Nephron progenitor cell (in vitro differentiated cells): ENCODE data around the gene COL26A1.
"Not testable (repeated sequence)": the region's sequence is repeated elsewhere in the genome, so short reads cannot be mapped to it uniquely, and the experiment has no call there.

Source experiments
- DNase-seq: peaks from one replicate; pipeline ENCODE4 v3.0.0; 2021
- H3K27ac Mint-ChIP-seq: 2 replicates; pipeline ENCODE4 v1.8.0; 2021; ENCODE audit warnings: mild to moderate bottlenecking, moderate library complexity, mixed read lengths
- H3K27me3 Mint-ChIP-seq: 2 replicates; pipeline ENCODE4 v1.8.0; 2021; ENCODE audit warnings: mild to moderate bottlenecking, low read depth, mixed read lengths; ENCODE audit not compliant: poor library complexity
- H3K36me3 Mint-ChIP-seq: 2 replicates; pipeline ENCODE4 v1.8.0; 2021; ENCODE audit warnings: low read depth, mixed read lengths
- H3K4me1 Mint-ChIP-seq: 2 replicates; pipeline ENCODE4 v1.8.0; 2021; ENCODE audit warnings: mixed read lengths
- H3K4me3 Mint-ChIP-seq: 2 replicates; pipeline ENCODE4 v1.8.0; 2021; ENCODE audit warnings: mild to moderate bottlenecking, moderate library complexity, mixed read lengths
- H3K9me3 Mint-ChIP-seq: 2 replicates; pipeline ENCODE4 v1.8.0; 2021; ENCODE audit warnings: mild to moderate bottlenecking, moderate library complexity, mixed read lengths
- TF ChIP-seq, protein P1 (sequence below): fragments of 200-600 bp; sonication (generic); IDR thresholded peaks from 2 replicates; pipeline ENCODE4 v1.5.0; 2021; ENCODE audit warnings: antibody characterized with exemption

The COL26A1 gene

DNA sequence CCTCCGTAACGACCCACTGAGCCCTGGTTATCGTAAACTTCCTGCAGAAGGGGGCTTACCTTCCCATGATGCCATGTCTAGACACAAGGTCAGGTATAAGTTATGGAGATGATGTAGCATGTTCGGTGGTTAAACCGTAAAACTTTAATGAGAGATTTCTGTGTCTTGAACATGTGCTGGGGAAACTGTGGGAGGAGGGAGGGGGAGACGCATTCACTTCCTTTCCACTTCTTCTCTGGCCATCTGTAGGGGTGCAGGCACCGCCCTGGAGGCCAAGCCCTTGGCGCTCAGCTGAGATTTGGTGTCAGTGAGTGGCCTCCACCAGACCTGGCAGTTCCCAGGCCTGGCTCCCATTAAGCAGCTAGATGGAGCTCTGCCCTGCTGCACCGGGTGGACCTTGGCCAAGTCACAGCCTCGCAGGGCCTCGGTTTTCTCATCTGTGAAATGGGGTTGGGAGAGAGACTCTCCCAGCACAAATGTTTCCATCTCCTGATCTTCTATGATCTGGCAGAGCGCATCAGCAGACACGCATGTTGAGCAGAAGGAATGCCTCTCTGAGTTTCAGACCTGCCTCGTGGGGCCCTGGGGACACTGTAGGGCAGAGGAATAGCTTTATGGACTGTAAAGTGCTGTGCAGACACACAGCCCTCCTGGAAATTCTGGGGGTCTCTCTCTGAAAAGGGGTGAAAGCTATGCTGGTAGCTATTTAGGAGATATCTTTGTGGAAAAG is 106.0 kb downstream of the COL26A1 start:
- DNase-seq = no peak
- peaks cover 56% of the 10 kb centered on the region for H3K4me1 Mint-ChIP-seq
- TF ChIP-seq, protein P1, sequence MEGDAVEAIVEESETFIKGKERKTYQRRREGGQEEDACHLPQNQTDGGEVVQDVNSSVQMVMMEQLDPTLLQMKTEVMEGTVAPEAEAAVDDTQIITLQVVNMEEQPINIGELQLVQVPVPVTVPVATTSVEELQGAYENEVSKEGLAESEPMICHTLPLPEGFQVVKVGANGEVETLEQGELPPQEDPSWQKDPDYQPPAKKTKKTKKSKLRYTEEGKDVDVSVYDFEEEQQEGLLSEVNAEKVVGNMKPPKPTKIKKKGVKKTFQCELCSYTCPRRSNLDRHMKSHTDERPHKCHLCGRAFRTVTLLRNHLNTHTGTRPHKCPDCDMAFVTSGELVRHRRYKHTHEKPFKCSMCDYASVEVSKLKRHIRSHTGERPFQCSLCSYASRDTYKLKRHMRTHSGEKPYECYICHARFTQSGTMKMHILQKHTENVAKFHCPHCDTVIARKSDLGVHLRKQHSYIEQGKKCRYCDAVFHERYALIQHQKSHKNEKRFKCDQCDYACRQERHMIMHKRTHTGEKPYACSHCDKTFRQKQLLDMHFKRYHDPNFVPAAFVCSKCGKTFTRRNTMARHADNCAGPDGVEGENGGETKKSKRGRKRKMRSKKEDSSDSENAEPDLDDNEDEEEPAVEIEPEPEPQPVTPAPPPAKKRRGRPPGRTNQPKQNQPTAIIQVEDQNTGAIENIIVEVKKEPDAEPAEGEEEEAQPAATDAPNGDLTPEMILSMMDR = no peak
- H3K27ac Mint-ChIP-seq = peak overlapping the region; percentile 66
- H3K4me3 Mint-ChIP-seq = no peak overlapping the region
- peaks cover 12% of the 10 kb centered on the region for H3K27me3 Mint-ChIP-seq
- H3K36me3 Mint-ChIP-seq = peaks cover 53% of the 10 kb centered on the region
- no peaks in the 10 kb centered on the region for H3K9me3 Mint-ChIP-seq

DNA sequence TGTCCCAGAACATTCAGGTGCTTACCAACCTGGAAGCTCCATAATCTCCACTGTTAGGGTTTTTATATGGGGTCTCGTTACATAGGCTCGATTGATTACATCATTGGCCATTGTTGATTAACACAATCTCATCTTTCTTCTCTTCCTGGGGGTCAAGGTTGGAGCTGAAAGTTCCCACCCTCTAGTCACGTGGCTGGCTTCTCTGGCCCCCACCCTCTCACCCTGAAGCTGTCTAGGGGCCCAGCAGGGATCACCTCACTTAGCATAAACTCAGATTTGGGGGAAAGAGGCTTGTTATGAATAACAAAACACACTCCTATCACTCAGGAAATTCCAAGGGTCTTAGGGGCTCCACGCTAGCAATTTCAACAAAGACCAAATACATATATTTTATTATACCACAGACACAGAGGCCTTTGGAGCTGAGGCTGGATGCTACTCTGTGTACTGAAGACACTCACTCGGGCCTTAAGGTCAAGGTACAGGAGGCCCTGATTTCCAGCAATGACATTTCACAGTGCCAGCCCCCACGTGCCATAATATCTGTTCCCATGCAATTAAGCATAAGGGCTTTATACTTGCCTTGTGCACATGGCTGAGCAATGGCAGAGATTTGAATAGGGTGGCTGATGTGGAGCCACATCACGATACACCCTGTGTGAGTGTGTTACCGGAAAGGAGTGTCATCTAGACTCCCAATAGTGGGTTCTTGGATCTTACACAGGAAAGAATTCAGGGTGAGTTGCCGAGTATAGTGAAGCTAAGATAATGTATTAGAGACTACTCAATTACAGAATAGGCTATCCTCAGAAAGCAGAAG is 108.2 kb downstream of the COL26A1 start:
- TF ChIP-seq, protein P1 = no peak
- Mint-ChIP-seq H3K4me3 (no peak overlapping the region), H3K4me1 (peaks cover 46% of the 10 kb centered on the region), H3K9me3 (no peaks in the 10 kb centered on the region), H3K36me3 (peaks cover 52% of the 10 kb centered on the region), H3K27me3 (peaks cover 10% of the 10 kb centered on the region), H3K27ac (peak overlapping the region; percentile 81)
- no peak for DNase-seq

DNA sequence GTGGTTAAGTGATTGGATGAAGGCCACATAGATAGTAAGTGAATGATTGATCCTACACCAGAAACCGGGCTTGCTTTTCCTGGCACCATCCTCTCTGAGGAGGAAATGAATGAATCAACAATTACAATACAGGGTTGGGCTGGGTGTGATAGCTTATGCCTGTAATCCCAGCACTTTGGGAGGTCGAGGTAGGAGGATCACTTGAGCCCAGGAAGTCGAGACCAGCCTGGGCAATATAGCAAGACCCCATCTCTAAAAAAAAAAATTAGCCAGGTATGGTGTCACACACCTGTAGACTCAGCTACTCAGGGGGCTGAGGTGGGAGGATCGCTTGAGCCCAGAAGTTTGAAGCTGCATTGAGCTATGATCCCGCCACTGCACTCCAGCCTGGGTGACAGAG is 111.5 kb downstream of the COL26A1 start:
- peaks cover 8% of the 10 kb centered on the region for H3K27me3 Mint-ChIP-seq
- H3K36me3 Mint-ChIP-seq = peaks cover 58% of the 10 kb centered on the region
- DNase-seq = no peak
- TF ChIP-seq, protein P1 = no peak
- H3K4me1 Mint-ChIP-seq = peaks cover 20% of the 10 kb centered on the region
- H3K27ac Mint-ChIP-seq = no peak overlapping the region
- H3K4me3 Mint-ChIP-seq = no peak overlapping the region
- H3K9me3 Mint-ChIP-seq = peaks cover 23% of the 10 kb centered on the region

DNA sequence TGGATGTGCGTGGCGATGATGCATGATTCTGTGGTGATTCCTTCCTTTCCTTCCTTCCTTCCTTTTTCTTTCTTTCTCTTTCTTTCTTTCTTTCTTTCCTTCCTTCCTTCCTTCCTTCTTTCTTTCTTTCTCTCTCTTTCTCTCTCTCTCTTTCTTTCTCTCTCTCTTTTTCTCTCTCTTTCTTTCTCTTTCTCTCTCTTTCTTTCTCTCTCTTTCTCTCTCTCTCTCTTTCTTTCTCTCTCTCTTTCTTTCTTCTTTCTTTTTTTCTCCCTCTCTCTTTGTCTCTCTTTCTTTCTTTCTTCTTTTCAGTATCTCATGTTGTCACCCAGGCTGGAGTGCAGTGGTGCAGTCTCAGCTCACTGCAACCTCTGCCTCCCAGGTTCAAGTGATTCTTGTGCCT is 113.0 kb downstream of the COL26A1 start:
- not testable (repeated sequence) for H3K27me3 Mint-ChIP-seq, H3K27ac Mint-ChIP-seq, H3K4me3 Mint-ChIP-seq, DNase-seq, H3K4me1 Mint-ChIP-seq
- Mint-ChIP-seq H3K36me3 (peaks cover 60% of the 10 kb centered on the region), H3K9me3 (peaks cover 39% of the 10 kb centered on the region)

DNA sequence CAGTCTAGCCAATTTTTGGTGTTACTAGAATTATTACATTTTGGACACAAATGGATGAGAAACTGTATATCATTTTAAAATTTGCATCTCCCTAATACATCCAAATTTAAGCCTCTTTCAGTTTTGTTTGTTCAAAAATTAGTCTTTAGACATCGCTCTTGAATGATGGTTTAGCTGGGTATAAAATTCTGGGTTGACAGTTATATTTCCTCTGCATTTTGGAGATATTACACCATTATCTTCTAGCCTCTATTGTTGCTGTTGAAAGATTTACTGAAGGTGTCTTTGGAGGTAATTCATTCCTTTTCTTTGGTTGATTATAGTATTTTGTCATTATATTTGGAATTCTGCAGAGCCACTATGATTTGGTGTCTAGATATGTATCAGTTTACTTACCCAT is 116.5 kb downstream of the COL26A1 start:
- TF ChIP-seq, protein P1 = no peak
- no peaks in the 10 kb centered on the region for H3K4me1 Mint-ChIP-seq
- H3K4me3 Mint-ChIP-seq = no peak overlapping the region
- peaks cover 44% of the 10 kb centered on the region for H3K9me3 Mint-ChIP-seq
- no peak for DNase-seq
- H3K27ac Mint-ChIP-seq = no peak overlapping the region
- peaks cover 58% of the 10 kb centered on the region for H3K36me3 Mint-ChIP-seq
- H3K27me3 Mint-ChIP-seq = peaks cover 4% of the 10 kb centered on the region

DNA sequence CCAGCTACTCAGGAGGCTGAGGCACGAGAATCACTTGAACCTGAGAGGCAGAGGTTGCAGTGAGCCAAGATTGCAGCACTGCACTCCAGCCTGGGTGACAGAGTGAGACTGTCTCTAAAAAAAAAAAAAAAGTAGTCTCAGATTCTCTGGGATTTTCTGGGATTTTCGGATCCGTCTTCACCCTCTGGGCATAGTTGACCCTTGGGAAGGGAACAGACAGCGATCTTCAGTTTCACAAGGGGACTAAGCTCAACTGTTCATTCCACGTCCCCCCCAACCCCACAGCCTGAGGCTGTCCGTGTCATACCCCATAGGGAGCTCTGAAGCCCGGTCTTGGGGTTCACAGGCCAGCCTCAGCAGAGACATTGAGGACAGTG is 123.4 kb downstream of the COL26A1 start:
- not testable (repeated sequence) for H3K27me3 Mint-ChIP-seq, H3K9me3 Mint-ChIP-seq, H3K4me3 Mint-ChIP-seq, DNase-seq
- H3K36me3 Mint-ChIP-seq = peaks cover 31% of the 10 kb centered on the region
- H3K27ac Mint-ChIP-seq = peak overlapping the region; percentile 78
- H3K4me1 Mint-ChIP-seq = peaks cover 47% of the 10 kb centered on the region
